ENCODE data around the gene SIGLEC6.

SIGLEC6 gene

DNA sequence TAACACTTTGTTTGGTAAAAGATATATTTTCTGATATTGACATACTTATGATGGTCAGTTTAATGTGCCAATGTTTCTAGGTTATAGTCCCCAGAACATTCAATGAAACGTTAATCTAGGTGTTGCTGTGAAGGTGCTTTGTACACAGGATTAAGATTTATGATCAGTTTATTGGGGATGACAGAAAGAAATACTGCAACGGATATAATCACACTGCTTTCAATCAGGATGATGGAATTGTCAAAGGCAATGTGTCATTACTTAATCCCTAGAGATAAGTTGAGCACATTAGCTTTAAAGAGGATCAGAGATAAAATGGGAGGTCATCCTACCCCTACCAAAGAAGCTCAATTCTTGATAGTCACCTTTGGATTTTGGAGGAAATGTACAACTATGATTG, 17.5 kb downstream of the SIGLEC6 start:
- Histone ChIP-seq H3K27me3 (ENCODE audit: control insufficient read depth in 2 of 2, insufficient read depth in 2 of 2, low read length in 2 of 2) (no peaks in the 10 kb centered on the region), H3K9me3 (ENCODE audit: control insufficient read depth in 2 of 2, low read length in 2 of 2) (no peaks in the 10 kb centered on the region), H3K4me1 (ENCODE audit: control insufficient read depth in 2 of 2, insufficient read depth in 2 of 2, low read length in 2 of 2) (no peaks in the 10 kb centered on the region), H3K27ac (ENCODE audit: low read depth in 2 of 2, low read length in 2 of 2) (no peak overlapping the region), H3K36me3 (ENCODE audit: control insufficient read depth in 2 of 2, insufficient read depth in 2 of 2, low read length in 2 of 2) (no peaks in the 10 kb centered on the region), H3K4me3 (ENCODE audit: low read length in 2 of 2) (no peak overlapping the region), H3K9ac (ENCODE audit: low read depth in 1 of 2, low read length in 2 of 2) (no peak overlapping the region)

DNA sequence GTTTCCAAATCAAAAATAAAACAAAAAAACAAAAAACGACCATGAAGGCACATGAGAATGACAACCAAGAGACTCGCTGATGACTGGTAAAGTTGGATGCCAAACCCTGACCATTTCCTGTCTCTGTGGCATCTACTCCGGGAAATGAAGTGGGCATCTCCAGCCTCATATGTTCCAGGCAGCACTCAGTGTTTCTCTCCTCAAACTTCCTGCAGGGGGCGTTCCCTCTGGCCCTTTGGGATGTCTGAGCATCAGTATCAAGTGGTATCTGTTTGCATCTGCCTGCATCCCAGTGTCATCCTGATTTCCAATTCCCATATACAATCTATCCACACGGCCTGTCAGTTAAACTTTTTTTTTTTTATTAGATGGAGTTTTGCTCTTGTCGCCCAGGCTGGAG, 20.1 kb downstream of the SIGLEC6 start:
- no peak overlapping the region for H3K9ac ChIP-seq (ENCODE audit: low read depth in 1 of 2, low read length in 2 of 2)
- H3K4me3 ChIP-seq (ENCODE audit: low read length in 2 of 2) = no peak overlapping the region
- H3K36me3 ChIP-seq (ENCODE audit: control insufficient read depth in 2 of 2, insufficient read depth in 2 of 2, low read length in 2 of 2) = no peaks in the 10 kb centered on the region
- no peaks in the 10 kb centered on the region for H3K4me1 ChIP-seq (ENCODE audit: control insufficient read depth in 2 of 2, insufficient read depth in 2 of 2, low read length in 2 of 2)
- H3K27ac ChIP-seq (ENCODE audit: low read depth in 2 of 2, low read length in 2 of 2) = no peak overlapping the region
- no peaks in the 10 kb centered on the region for H3K9me3 ChIP-seq (ENCODE audit: control insufficient read depth in 2 of 2, low read length in 2 of 2)
- H3K27me3 ChIP-seq (ENCODE audit: control insufficient read depth in 2 of 2, insufficient read depth in 2 of 2, low read length in 2 of 2) = no peaks in the 10 kb centered on the region

DNA sequence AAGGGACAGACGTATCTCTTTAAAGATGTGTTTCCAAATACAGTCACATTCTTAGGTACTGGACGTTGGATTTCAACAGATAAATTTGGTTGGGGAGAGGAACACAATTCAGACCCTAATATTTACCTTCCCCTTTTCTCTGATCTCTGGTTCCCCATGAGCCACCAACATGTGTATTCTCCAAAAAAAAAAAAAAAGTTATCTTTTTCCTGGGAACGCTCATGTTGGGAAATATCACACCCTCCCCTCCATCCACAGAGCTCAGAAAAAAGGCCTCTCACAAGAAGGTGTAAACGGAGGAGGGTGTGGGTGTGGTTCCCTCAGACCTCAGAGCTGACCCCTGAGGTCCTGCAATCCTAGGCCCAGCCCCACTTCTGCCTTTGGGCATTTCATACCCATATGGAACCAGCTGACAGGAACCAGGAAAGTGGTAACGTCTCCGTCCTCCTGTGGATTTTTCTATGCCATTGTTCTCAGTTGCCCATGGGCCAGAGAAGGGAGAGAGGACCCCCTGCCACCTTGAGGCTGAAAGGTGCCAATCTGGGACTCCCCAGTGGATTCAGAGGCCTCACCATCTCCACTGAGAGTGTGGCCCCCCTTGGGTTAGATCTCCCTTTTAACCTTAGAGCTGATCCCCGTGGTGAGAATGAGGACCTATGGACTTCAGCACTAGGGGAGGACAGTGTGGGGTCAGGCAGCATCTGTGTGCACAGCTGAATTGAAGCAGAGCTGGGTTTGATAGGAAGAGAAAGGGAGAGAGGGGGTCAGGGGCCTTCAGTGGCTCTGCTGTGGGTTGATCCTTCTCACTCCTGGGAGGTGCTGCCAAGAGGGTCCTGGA, 21.4 kb downstream of the SIGLEC6 start:
- Histone ChIP-seq H3K9me3 (ENCODE audit: control insufficient read depth in 2 of 2, low read length in 2 of 2) (no peaks in the 10 kb centered on the region), H3K4me1 (ENCODE audit: control insufficient read depth in 2 of 2, insufficient read depth in 2 of 2, low read length in 2 of 2) (no peaks in the 10 kb centered on the region), H3K27ac (ENCODE audit: low read depth in 2 of 2, low read length in 2 of 2) (no peak overlapping the region), H3K36me3 (ENCODE audit: control insufficient read depth in 2 of 2, insufficient read depth in 2 of 2, low read length in 2 of 2) (no peaks in the 10 kb centered on the region), H3K4me3 (ENCODE audit: low read length in 2 of 2) (no peak overlapping the region), H3K27me3 (ENCODE audit: control insufficient read depth in 2 of 2, insufficient read depth in 2 of 2, low read length in 2 of 2) (no peaks in the 10 kb centered on the region), H3K9ac (ENCODE audit: low read depth in 1 of 2, low read length in 2 of 2) (no peak overlapping the region)

DNA sequence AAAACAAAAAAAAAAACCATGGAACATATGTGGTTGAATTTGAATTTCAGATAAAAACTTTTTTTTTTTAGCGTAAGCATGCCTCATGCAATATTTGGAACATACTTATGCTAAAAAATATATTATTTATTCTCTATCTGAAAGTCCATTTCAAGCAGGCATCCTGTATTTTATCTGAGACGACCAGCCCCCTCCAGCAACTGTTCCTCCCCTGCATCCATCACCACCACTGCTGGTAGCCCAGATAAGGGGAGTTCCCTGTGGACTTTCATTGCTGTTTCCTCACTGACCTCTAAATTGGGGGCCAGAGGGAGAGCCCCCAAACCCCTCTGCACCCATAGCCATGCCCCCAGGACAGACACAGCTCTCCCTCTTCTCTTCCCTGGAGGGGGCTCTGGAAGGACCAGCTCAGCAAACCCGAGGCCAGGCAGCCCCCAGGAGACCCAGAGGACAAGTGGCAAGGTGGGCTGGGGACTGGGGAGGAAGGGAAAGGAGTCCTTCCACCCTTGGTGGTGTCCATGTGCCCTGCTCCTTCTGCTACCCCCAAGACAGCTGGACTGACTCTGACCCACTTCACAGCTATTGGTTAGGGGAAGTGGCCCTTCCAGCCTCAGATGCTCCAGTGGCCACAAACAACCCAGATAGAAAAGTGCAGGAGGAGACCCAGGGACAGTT, 23.3 kb downstream of the SIGLEC6 start:
- H3K4me1 ChIP-seq (ENCODE audit: control insufficient read depth in 2 of 2, insufficient read depth in 2 of 2, low read length in 2 of 2) = no peaks in the 10 kb centered on the region
- no peaks in the 10 kb centered on the region for H3K9me3 ChIP-seq (ENCODE audit: control insufficient read depth in 2 of 2, low read length in 2 of 2)
- H3K9ac ChIP-seq (ENCODE audit: low read depth in 1 of 2, low read length in 2 of 2) = no peak overlapping the region
- no peak overlapping the region for H3K27ac ChIP-seq (ENCODE audit: low read depth in 2 of 2, low read length in 2 of 2)
- no peak overlapping the region for H3K4me3 ChIP-seq (ENCODE audit: low read length in 2 of 2)
- no peaks in the 10 kb centered on the region for H3K27me3 ChIP-seq (ENCODE audit: control insufficient read depth in 2 of 2, insufficient read depth in 2 of 2, low read length in 2 of 2)
- H3K36me3 ChIP-seq (ENCODE audit: control insufficient read depth in 2 of 2, insufficient read depth in 2 of 2, low read length in 2 of 2) = no peaks in the 10 kb centered on the region

DNA sequence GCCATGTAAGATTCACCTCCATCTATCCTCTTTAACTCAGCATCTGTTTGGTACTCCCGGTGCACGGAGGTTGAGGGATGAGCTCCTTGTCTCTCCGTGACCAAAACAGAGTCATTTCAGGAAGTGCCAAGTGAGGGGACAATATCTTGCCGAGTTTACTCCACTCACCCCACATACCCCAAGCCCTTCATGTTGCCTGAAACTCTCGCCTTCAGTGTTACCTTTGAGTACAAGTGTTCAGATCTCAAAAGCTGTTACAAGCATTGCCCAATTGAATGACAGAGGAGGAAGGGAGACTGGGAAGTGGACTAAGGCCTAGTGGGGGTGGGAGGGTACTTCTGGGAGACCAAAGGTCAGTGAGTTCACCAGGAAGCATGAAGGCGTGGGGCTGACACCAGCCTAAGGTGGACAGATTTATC, 23.8 kb downstream of the SIGLEC6 start:
- H3K27me3 ChIP-seq (ENCODE audit: control insufficient read depth in 2 of 2, insufficient read depth in 2 of 2, low read length in 2 of 2) = no peaks in the 10 kb centered on the region
- no peaks in the 10 kb centered on the region for H3K9me3 ChIP-seq (ENCODE audit: control insufficient read depth in 2 of 2, low read length in 2 of 2)

DNA sequence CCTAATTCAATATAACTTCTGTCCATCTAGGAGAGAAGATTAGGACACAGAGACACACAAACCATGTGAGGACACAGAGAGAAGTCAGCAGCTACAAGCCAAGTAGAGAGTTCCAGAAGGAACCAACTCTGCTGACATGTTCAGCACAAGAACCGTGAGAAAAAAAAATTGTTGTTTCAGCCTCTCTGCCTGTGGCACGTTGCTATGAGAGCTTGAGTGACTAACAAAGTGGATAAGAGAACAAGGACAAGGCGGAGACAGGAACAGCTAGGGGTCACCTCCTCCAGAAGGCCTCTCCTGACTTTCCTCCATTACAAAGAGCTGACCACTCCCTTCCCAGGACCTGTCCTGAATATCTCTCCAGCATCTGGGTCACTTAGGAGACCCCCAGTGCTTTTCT, 24.3 kb downstream of the SIGLEC6 start:
- H3K36me3 ChIP-seq (ENCODE audit: control insufficient read depth in 2 of 2, insufficient read depth in 2 of 2, low read length in 2 of 2) = no peaks in the 10 kb centered on the region
- no peak overlapping the region for H3K27ac ChIP-seq (ENCODE audit: low read depth in 2 of 2, low read length in 2 of 2)
- H3K4me1 ChIP-seq (ENCODE audit: control insufficient read depth in 2 of 2, insufficient read depth in 2 of 2, low read length in 2 of 2) = no peaks in the 10 kb centered on the region
- no peak overlapping the region for H3K9ac ChIP-seq (ENCODE audit: low read depth in 1 of 2, low read length in 2 of 2)
- H3K9me3 ChIP-seq (ENCODE audit: control insufficient read depth in 2 of 2, low read length in 2 of 2) = no peaks in the 10 kb centered on the region
- no peak overlapping the region for H3K4me3 ChIP-seq (ENCODE audit: low read length in 2 of 2)
- no peaks in the 10 kb centered on the region for H3K27me3 ChIP-seq (ENCODE audit: control insufficient read depth in 2 of 2, insufficient read depth in 2 of 2, low read length in 2 of 2)

More for the DNA sequence above, 23.8 kb downstream of the SIGLEC6 start:
- Histone ChIP-seq H3K4me1 (ENCODE audit: control insufficient read depth in 2 of 2, insufficient read depth in 2 of 2, low read length in 2 of 2) (no peaks in the 10 kb centered on the region), H3K9ac (ENCODE audit: low read depth in 1 of 2, low read length in 2 of 2) (no peak overlapping the region), H3K36me3 (ENCODE audit: control insufficient read depth in 2 of 2, insufficient read depth in 2 of 2, low read length in 2 of 2) (no peaks in the 10 kb centered on the region), H3K4me3 (ENCODE audit: low read length in 2 of 2) (no peak overlapping the region), H3K27ac (ENCODE audit: low read depth in 2 of 2, low read length in 2 of 2) (no peak overlapping the region)

DNA sequence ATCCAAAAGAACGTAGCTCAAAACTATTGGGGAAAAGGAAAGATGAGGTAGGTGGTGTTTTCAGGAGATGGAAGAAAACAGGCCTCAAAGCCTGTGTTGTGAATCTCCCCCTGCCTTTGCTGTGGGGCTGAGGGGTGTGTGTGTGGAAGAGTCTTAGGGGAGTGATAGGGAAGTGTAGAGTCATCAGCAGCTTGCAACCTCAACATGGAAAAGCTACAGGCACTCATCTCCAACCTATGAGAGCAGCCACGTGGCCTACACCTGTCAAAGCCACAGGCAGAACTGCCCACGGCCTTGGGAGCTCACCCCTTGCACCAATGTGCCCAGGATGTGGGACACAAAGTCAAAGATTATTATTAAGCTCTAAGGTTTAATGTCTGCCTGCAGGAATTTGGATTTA, 25.6 kb downstream of the SIGLEC6 start:
- no peak overlapping the region for H3K9ac ChIP-seq (ENCODE audit: low read depth in 1 of 2, low read length in 2 of 2)
- no peak overlapping the region for H3K4me3 ChIP-seq (ENCODE audit: low read length in 2 of 2)
- no peaks in the 10 kb centered on the region for H3K9me3 ChIP-seq (ENCODE audit: control insufficient read depth in 2 of 2, low read length in 2 of 2)
- H3K4me1 ChIP-seq (ENCODE audit: control insufficient read depth in 2 of 2, insufficient read depth in 2 of 2, low read length in 2 of 2) = no peaks in the 10 kb centered on the region
- H3K27ac ChIP-seq (ENCODE audit: low read depth in 2 of 2, low read length in 2 of 2) = no peak overlapping the region
- H3K27me3 ChIP-seq (ENCODE audit: control insufficient read depth in 2 of 2, insufficient read depth in 2 of 2, low read length in 2 of 2) = no peaks in the 10 kb centered on the region
- no peaks in the 10 kb centered on the region for H3K36me3 ChIP-seq (ENCODE audit: control insufficient read depth in 2 of 2, insufficient read depth in 2 of 2, low read length in 2 of 2)

DNA sequence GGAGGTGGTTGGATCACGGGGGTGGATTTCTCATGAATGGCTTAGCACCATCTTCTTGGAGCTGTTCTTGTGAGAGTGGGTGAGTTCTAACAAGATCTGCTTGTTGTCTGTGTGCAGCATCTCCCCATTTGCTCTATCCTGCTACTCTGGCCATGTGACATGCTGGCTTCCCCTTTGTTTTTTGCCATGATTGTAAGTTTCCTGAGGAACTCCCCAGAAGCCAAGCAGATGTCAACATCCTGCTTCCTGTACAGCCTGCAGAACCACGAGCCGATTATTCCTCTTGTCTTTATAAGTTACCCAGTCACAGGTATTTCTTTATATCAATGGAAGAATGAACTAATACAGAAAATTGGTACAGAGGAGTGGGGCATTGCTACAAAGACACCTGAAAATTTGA, 27.6 kb downstream of the SIGLEC6 start:
- H3K9me3 ChIP-seq (ENCODE audit: control insufficient read depth in 2 of 2, low read length in 2 of 2) = no peaks in the 10 kb centered on the region
- H3K4me1 ChIP-seq (ENCODE audit: control insufficient read depth in 2 of 2, insufficient read depth in 2 of 2, low read length in 2 of 2) = no peaks in the 10 kb centered on the region
- H3K27ac ChIP-seq (ENCODE audit: low read depth in 2 of 2, low read length in 2 of 2) = no peak overlapping the region
- H3K27me3 ChIP-seq (ENCODE audit: control insufficient read depth in 2 of 2, insufficient read depth in 2 of 2, low read length in 2 of 2) = no peaks in the 10 kb centered on the region
- H3K36me3 ChIP-seq (ENCODE audit: control insufficient read depth in 2 of 2, insufficient read depth in 2 of 2, low read length in 2 of 2) = no peaks in the 10 kb centered on the region
- H3K9ac ChIP-seq (ENCODE audit: low read depth in 1 of 2, low read length in 2 of 2) = no peak overlapping the region
- no peak overlapping the region for H3K4me3 ChIP-seq (ENCODE audit: low read length in 2 of 2)

DNA sequence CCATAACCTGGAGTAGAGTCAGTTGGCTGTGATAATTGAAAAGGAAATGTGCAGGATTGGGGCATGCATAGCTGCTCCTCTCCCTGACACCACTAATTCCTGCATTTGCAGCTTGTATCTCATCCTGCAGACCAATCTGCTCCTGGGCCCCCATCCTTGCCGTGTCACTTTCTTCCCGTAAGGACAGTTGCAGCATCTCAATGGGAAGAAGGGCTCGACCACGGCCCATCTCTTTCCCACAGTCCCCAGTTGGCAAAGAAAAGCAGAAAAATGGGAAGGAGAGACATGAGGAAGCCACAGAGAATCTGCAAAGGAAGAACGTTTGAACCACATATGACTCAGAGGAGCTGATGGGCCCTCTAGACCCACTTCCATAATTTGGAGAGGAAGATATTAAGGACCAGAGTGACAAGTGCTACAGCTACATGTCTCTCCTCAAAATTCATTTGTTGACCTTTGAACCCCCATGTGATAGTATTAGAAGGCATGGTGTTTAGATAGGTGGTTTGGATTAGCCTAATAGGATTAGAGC, 28.1 kb downstream of the SIGLEC6 start:
- no peaks in the 10 kb centered on the region for H3K36me3 ChIP-seq (ENCODE audit: control insufficient read depth in 2 of 2, insufficient read depth in 2 of 2, low read length in 2 of 2)
- H3K27ac ChIP-seq (ENCODE audit: low read depth in 2 of 2, low read length in 2 of 2) = no peak overlapping the region
- H3K4me3 ChIP-seq (ENCODE audit: low read length in 2 of 2) = no peak overlapping the region
- H3K9me3 ChIP-seq (ENCODE audit: control insufficient read depth in 2 of 2, low read length in 2 of 2) = no peaks in the 10 kb centered on the region
- H3K27me3 ChIP-seq (ENCODE audit: control insufficient read depth in 2 of 2, insufficient read depth in 2 of 2, low read length in 2 of 2) = no peaks in the 10 kb centered on the region
- no peak overlapping the region for H3K9ac ChIP-seq (ENCODE audit: low read depth in 1 of 2, low read length in 2 of 2)
- H3K4me1 ChIP-seq (ENCODE audit: control insufficient read depth in 2 of 2, insufficient read depth in 2 of 2, low read length in 2 of 2) = no peaks in the 10 kb centered on the region

DNA sequence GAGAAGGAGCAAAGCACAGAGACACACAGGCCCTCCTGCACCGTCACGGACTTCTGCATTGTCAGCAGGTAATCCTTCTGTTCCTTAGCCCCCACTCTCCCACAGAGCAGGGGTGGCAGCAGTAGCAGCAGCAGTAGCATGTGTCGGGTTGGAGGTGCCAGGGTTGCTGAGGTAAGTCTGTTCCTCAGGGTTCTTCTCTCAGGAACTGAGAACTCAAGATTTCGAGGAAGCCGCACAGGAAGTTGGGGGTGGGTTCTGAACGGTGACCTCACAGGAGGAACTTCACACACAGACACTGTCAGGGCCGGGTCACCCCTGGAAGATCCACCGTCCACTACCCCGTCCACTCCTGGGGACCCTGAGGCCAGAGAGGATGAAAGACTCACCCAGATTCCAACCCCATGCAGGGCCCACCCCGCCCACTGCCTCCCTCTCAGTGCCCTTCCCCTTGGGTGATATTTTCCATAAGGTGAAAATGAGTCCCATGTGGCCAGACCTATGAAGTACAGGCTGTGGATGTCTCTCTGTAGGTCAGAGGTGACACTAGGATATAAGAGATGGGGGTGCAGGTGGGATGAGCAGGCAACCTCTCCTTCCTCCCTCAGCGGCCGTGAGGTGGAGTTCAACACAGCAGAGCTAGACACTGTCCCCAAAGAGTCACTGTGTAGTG, 29.7 kb downstream of the SIGLEC6 start, which contains the start of gene SIGLEC12:
Gene SIGLEC12 (minus strand): TSS at position 207 of the 670 bp plus-strand sequence. CDS start 67 bp downstream, at position 140.
- Histone ChIP-seq H3K9me3 (ENCODE audit: control insufficient read depth in 2 of 2, low read length in 2 of 2) (no peaks in the 10 kb centered on the region), H3K4me3 (ENCODE audit: low read length in 2 of 2) (peak within 1 kb of the TSS in 1 of 2 donors; percentile 22), H3K4me1 (ENCODE audit: control insufficient read depth in 2 of 2, insufficient read depth in 2 of 2, low read length in 2 of 2) (no peaks in the 10 kb centered on the region), H3K9ac (ENCODE audit: low read depth in 1 of 2, low read length in 2 of 2) (no peak within 1 kb of the TSS), H3K36me3 (ENCODE audit: control insufficient read depth in 2 of 2, insufficient read depth in 2 of 2, low read length in 2 of 2) (no peaks in the 10 kb centered on the region), H3K27me3 (ENCODE audit: control insufficient read depth in 2 of 2, insufficient read depth in 2 of 2, low read length in 2 of 2) (no peaks in the 10 kb centered on the region), H3K27ac (ENCODE audit: low read depth in 2 of 2, low read length in 2 of 2) (no peak within 1 kb of the TSS)
